GM19452 (cell line): Measurements from ENCODE around the gene NCOA7.
A peak's percentile ranks its signal among the peaks of the same experiment; 100 is the strongest.

ENCODE experiments used
- ATAC-seq: cut with Tn5 transposase; IDR thresholded peaks from one replicate; pipeline ENCODE4 v1.9.1; 2021; ENCODE audit not compliant: unreplicated experiment

The NCOA7 gene

GRCh38 chr6:125810445-125810844 is 19.7 kb downstream of the NCOA7 start:
- ATAC-seq: no peak

GRCh38 chr6:125811259-125811658 is 20.5 kb downstream of the NCOA7 start:
- ATAC-seq: no peak

DNA sequence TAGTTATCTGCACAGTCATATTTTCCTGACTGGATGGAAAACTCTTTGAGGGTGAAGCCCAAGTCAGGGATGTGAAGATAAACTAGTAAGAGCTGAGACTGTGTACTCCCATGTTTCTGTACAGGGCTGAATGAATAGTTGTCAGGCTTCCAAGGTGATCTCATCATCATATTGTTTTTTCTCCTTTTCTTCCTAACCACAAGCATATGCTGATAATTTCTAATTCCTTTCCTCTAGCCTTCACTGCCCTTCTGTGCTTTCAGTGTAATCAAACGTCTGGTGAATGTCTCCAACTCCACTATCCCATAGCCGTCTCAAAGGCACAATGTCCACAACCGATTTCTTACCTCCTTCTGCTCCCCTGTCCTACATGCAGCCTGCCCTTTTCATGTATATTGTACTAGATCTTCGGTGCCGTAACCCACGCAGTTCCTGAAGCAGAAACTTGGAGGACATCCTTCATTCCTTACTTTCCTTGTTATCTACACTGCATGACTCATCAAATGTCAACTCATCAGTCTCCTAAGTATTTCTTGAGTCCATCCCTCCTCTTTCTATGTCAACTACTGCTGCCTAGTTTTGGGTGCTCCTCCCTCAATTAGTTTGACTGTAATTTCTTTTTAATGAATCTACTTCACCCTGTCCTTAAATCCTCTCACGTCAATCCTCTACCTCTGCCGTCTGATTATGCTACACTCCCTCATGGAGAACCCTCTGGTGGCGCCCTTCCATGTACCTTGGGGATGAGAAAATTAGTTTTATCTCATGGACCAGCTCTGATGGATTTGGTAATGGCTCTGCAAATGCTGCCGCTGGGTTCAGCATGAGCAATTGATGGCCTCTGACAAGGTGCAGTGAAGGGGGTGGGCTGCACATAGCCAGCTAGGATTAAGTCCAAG is 21.9 kb downstream of the NCOA7 start:
- ATAC-seq: no peak

GRCh38 chr6:125814481-125814880 is 23.7 kb downstream of the NCOA7 start:
- peak; percentile 37 for ATAC-seq

- no peak for ATAC-seq
These were observed 24.5 kb downstream of the NCOA7 start for GRCh38 chr6:125815080-125815910.

DNA sequence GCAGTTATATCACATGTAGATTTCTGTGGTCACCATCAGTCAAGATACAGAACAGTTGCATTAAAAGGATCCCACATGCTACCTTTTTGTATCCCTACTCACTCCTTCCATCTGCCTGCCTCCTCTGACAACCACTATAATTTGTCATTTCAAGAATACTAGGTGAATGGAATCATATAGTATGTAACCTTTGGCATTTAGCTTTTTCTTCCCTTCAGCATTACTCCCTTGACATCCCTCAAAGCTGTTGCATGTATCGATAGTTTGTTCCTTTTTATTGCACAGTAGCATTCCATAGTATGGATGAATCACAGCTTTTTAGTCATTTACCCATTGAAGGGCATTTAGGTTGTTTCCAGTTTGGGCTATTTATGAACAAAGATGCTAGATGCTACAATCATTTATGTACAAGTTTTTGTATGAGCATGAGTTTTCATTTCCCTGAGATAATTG is 26.1 kb downstream of the NCOA7 start:
- ATAC-seq: no peak

GRCh38 chr6:125818225-125818657 is 27.5 kb downstream of the NCOA7 start:
- ATAC-seq: no peak

DNA sequence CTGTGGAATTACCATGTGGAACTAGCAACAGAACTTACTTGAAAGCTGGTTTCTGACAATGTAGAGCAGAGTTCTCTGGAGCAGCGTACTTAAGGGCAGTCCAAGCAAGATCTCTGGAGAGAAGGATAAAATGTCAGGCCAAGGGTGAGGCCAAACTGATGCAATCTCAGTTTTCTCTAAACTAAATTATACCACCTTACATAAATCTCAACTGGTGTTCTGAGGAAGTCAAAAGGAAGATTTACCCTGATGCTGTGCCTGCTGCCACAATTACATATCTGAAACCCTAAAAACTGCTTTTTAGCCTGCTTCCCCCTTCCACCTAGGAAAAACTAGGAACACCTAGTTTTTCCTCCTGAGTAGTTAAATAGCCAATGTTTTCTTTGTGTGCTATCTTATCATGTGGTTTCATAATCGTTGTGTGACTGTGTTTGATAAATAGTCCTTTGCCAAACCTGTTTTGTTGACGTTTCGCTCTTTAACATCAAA is 28.1 kb downstream of the NCOA7 start:
- ATAC-seq: no peak

DNA sequence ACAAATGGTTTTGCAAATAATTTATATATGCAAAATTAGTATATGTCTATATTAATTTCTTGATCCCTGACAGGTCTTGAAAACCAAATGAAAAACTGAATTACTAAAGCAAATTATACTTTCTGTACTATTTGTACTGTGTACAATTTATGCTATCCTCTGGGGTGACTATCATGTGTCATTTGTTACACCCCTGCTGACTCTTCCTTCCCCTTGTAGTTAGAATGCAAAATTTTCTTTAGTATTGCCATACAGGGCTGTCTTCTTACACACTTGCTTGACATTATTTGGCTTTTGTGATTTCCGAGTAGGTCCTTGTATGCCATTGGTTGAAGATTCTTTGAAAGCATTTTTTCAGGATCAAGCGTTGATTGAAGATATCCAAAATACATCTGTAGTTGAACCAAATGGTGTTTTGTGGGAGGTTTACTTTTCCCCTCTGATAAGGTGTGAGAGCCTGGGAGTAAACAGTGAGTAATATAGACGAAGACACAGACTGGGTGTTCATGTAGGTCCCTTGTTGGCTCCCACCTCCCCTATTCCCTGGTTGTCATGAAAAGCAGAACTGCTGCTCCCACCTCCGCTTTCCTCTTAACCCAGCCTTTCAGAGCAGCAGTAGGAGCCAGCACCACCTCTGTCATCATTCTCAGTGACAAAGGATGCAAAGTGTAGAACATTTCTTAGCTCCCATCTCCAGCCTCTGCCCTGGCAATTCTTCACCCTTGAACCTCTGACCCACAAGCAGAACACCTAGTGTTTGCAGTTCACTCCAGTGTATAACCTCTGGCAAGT is 29.0 kb downstream of the NCOA7 start:
- ATAC-seq: no peak

DNA sequence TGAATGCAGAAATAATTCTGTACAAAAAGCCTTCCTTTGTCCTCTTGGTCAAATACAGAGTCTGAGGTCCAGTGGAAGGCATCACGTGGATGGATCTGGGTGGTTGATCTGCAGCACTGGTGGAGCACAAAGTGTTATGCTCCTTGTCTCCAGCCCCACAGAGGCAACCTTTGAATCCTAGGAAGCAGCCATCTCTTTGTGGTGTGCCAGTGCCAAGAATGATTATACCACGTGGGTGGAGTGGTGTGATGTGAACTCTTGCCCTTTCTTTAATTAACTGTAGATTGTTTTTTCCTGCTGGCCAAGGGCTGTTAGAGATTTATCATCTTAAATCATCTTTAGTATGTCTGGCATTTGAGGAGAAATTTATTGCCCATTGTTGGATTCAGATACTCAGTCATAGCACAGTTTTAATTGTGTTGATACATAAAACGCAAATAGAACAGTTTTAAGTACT is 31.1 kb downstream of the NCOA7 start:
- no peak for ATAC-seq

DNA sequence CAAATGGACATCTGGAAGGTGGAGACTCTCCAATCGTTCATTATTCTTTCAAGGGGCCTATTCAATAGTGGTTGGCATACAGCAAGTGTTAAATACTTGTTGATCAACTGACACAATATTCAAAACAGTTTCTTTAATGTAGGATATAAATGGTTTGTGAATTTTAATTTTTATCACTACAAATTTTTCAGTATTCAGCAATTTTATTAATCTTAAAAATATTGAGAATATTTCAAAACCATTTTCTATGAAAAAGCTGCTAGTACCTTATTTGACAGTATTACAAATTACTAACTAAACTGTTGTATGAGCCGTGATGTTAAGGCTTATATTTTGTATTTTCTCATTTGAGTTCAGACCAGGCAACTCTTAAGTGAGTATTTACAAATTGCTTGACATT is 32.4 kb downstream of the NCOA7 start:
- no peak for ATAC-seq

DNA sequence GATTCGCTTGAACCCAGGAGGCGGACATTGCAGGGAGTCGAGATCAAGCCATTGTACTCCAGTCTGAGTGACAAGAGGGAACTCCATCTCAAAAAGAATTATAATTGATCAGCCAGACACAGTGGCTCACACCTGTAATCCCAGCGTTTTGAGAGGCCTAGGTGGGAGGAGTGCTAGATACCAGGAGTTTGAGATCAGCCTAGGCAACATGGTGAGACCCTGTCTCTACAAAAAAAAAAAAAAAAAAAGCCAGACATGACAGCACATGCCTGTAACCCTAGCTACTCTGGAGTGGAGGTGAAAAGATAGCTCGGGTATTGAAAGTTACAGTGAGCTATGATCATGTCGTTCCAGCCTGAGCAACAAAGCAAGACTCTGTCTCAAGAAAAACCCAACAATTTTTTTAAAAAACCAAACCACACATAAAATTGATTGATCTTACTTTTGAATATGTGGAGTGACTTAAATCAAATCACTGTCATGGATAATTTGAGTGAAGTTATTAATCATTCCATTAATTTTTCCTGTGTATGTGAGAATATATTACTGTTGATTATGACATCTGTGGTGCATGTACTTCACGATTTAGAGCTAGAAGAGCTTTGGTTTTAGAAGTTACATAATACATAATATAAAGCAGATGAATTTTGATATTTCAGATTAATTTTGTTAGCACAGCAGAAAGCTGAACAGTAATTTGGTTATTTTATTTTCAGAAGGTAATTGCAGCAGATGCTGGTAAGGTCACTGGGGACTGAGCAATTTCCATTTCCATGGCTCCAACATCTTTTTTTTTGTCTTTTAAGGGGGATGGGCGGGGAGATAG is 34.4 kb downstream of the NCOA7 start:
- ATAC-seq: no peak

- no peak for ATAC-seq
These were observed 36.1 kb downstream of the NCOA7 start for GRCh38 chr6:125826695-125827463.

GRCh38 chr6:125827788-125828320 is 37.1 kb downstream of the NCOA7 start:
- ATAC-seq: no peak

DNA sequence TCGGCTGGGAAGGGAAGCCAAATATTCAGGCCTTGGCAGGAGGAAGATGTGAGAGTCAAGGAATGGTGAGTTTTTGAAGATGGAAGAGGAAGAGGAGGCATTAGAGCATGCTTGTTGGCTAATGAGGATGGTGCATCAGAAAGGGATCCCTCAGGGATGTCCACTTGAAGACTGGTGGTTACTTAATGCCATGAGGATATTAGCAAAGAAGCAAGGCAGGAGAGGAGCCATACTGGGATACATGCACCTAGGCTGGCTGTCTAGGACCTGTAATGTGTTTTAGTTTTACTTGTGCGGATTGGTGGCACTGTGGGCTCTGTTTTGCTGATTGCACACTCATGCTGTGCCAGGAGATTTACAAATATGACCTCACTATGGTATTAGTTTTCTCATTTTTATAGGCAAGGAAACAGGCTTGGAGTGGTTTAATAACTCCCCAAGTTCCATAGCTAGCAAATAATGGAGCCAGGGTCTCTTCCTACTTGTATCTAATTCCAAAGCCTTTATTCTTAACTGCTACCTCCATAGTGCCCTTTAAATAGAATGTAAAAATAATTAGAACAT is 37.8 kb downstream of the NCOA7 start:
- ATAC-seq: no peak

- no peak for ATAC-seq
These were observed 38.7 kb downstream of the NCOA7 start for GRCh38 chr6:125829433-125829832.

GRCh38 chr6:125831659-125832058 is 40.9 kb downstream of the NCOA7 start:
- no peak for ATAC-seq

DNA sequence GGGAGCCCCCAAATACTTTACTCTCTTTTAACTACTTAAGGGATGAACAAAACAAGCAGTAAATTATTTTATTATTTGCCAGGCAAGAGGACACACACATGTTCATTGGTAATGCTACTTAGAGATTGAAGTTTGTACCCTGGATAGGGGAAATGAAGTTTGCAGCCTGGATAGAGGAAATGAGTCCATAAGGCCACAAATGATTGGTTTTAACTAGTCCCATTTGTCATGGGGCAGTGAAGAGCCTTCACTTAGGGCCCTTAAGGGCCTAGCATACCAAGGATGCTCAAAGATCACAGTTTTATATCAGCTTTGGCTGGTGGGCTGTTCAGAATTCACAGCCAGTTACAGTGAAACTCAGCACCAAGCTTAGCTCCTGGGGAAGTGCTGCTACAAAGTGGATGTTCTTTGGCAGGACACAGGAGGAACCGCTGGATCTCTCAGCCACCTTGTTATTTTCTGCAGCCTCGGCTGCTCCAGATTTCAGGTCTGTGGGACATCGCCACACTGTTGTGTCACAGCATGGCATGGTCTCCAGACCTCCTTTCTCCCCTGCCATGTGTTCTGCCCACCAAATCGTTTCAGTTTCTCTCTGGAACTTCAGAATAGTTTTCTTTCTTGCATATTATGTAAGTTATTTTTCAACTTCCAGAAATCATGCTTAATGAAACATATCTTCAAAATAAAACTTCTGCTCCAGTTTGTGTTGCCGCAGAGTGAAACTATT is 41.8 kb downstream of the NCOA7 start:
- ATAC-seq: no peak
